ENCODE data around the gene ARL15.

- no peak for TF ChIP-seq CTCF (conservative IDR thresholded peaks at IDR 0.05; ENCODE audit: low read depth, low read length)
- TF ChIP-seq USF2 (IDR thresholded peaks at IDR 0.05; ENCODE audit: low read depth, low read length) = no peak
- no peak for TF ChIP-seq FOS (IDR thresholded peaks at IDR 0.05; ENCODE audit: low read depth, low read length)
- no peak for TF ChIP-seq RCOR1 (IDR thresholded peaks at IDR 0.05; ENCODE audit: insufficient replicate concordance, low read length)
- TF ChIP-seq CEBPB (IDR thresholded peaks at IDR 0.05; ENCODE audit: low read depth, low read length) = no peak
- no peak for TF ChIP-seq MXI1 (IDR thresholded peaks at IDR 0.05; ENCODE audit: borderline replicate concordance, low read depth, low read length)
- no peak for TF ChIP-seq BHLHE40 (IDR thresholded peaks at IDR 0.05; ENCODE audit: low read depth, low read length)
- TF ChIP-seq RAD21 (IDR thresholded peaks at IDR 0.05; ENCODE audit: low read length) = no peak
- TF ChIP-seq POLR2A (IDR thresholded peaks at IDR 0.05; ENCODE audit: low read depth, low read length) = no peak
- no peak for TF ChIP-seq RFX5 (IDR thresholded peaks at IDR 0.05; ENCODE audit: low read depth, low read length)
- TF ChIP-seq NFE2L2 (IDR thresholded peaks at IDR 0.05; ENCODE audit: low read depth, low read length) = no peak
- no peak for TF ChIP-seq SMC3 (IDR thresholded peaks at IDR 0.05; ENCODE audit: low read depth, low read length)
Observed at GRCh38 chr5:54230936-54231685, 79.3 kb downstream of the ARL15 start.
